Mammary epithelial cell (primary cell): ENCODE data around the gene TBXAS1.

Source experiments
- CTCF ChIP-seq, 2 donors: IDR thresholded peaks in 1 of 2; conservative IDR thresholded peaks in 1 of 2; 2 replicates each; pipeline ENCODE4 v1.5.1; 2011 to 2012; ENCODE audit warnings: inconsistent platforms in 2 of 2, low read length in 2 of 2, mild to moderate bottlenecking in 2 of 2, control low read depth in 1 of 2, low read depth in 1 of 2; ENCODE audit not compliant: insufficient read depth in 1 of 2; ENCODE audit errors: extremely low read depth in 1 of 2
- EZH2 ChIP-seq: IDR thresholded peaks from 2 replicates; pipeline ENCODE4 v1.6.1; 2012; ENCODE audit warnings: low read length, inconsistent platforms, borderline replicate concordance

- TF ChIP-seq CTCF (conservative IDR thresholded peaks at IDR 0.05 in 1 of 2, IDR thresholded peaks at IDR 0.05 in 1 of 2; ENCODE audit: extremely low read depth in 1 of 2, insufficient read depth in 1 of 2, low read depth in 1 of 2, low read length in 2 of 2), result no peak
- no peak for TF ChIP-seq EZH2
Measured at GRCh38 chr7:139990571-139991268, 161.7 kb downstream of the TBXAS1 start.
